ENCODE measurements around the gene CDH4. TPM values are rescaled to one million over a fixed set of nuclear protein-coding genes. Genes with fewer than 3 reads are reported as not detected.
"Not testable (repeated sequence)": the region's sequence is repeated elsewhere in the genome, so short reads cannot be mapped to it uniquely, and the experiment has no call there.

Gene CDH4
- total RNA-seq, 1 donor from 2014 or later: under 0.01 TPM

- DNase-seq (ENCODE audit: low read depth in 2 of 2): not testable (repeated sequence)
Measured at GRCh38 chr20:61971595-61971994, 719.5 kb downstream of the CDH4 start.

- DNase-seq (ENCODE audit: low read depth in 2 of 2): no peak
Measured at GRCh38 chr20:61972636-61973508, 720.8 kb downstream of the CDH4 start.

GRCh38 chr20:61973515-61974356 is 721.7 kb downstream of the CDH4 start:
- no peak for DNase-seq (ENCODE audit: low read depth in 2 of 2)

GRCh38 chr20:61974357-61974665 is 722.2 kb downstream of the CDH4 start:
- DNase-seq (ENCODE audit: low read depth in 2 of 2): no peak

- DNase-seq (ENCODE audit: low read depth in 2 of 2): no peak
Measured at GRCh38 chr20:61975407-61976129, 723.5 kb downstream of the CDH4 start.

GRCh38 chr20:61976263-61976643 is 724.2 kb downstream of the CDH4 start:
- no peak for DNase-seq (ENCODE audit: low read depth in 2 of 2)

- no peak for DNase-seq (ENCODE audit: low read depth in 2 of 2)
Measured at GRCh38 chr20:61976644-61977418, 724.8 kb downstream of the CDH4 start.

GRCh38 chr20:61977419-61977786 is 725.3 kb downstream of the CDH4 start:
- no peak for DNase-seq (ENCODE audit: low read depth in 2 of 2)

- DNase-seq (ENCODE audit: low read depth in 2 of 2): no peak
Measured at GRCh38 chr20:61978491-61978890, 726.4 kb downstream of the CDH4 start.

- DNase-seq (ENCODE audit: low read depth in 2 of 2): no peak
Measured at GRCh38 chr20:61979090-61979489, 727.0 kb downstream of the CDH4 start.

GRCh38 chr20:61979701-61980635 is 727.9 kb downstream of the CDH4 start:
- no peak for DNase-seq (ENCODE audit: low read depth in 2 of 2)

- peak; percentile 47 to 48 for DNase-seq (ENCODE audit: low read depth in 2 of 2)
Measured at GRCh38 chr20:61980647-61981583, 728.9 kb downstream of the CDH4 start.

- not testable (repeated sequence) for DNase-seq (ENCODE audit: low read depth in 2 of 2)
Measured at GRCh38 chr20:61981691-61982090, 729.6 kb downstream of the CDH4 start.

GRCh38 chr20:61982191-61982950 is 730.3 kb downstream of the CDH4 start:
- DNase-seq (ENCODE audit: low read depth in 2 of 2): no peak

GRCh38 chr20:61982951-61983315 is 730.9 kb downstream of the CDH4 start:
- no peak for DNase-seq (ENCODE audit: low read depth in 2 of 2)

GRCh38 chr20:61983965-61984364 is 731.9 kb downstream of the CDH4 start:
- DNase-seq (ENCODE audit: low read depth in 2 of 2): no peak

- not testable (repeated sequence) for DNase-seq (ENCODE audit: low read depth in 2 of 2)
Measured at GRCh38 chr20:61984431-61984830, 732.4 kb downstream of the CDH4 start.

- no peak for DNase-seq (ENCODE audit: low read depth in 2 of 2)
Measured at GRCh38 chr20:61985096-61985495, 733.0 kb downstream of the CDH4 start.
